Right lobe of liver (tissue), 4 donors: ENCODE data around the gene CYBB.

Source experiments
- CTCF ChIP-seq, 4 donors: fragments of 200-600 bp in 3 of 4; fragments of 450-650 bp in 1 of 4; IDR thresholded peaks; one replicate each; pipeline versions ENCODE4 v1.5.1 to v1.8.0; 2016 to 2022; ENCODE audit warnings: antibody characterized with exemption in 4 of 4, mild to moderate bottlenecking in 2 of 4
- POLR2A ChIP-seq: fragments of 450-650 bp; IDR thresholded peaks from one replicate; pipeline ENCODE4 v1.6.1; 2017; ENCODE audit warnings: antibody characterized with exemption, mild to moderate bottlenecking
- donor health status: DM: no; HTN: no; CAD: no.
- donor health status: DM: no; HTN: no; CAD: no.
- donor health status: DM: no; HTN: yes; CAD: no.

- no peak for TF ChIP-seq CTCF (IDR thresholded peaks at IDR 0.05)
- no peak for TF ChIP-seq POLR2A
Observed at GRCh38 chrX:37781081-37781480, 1.2 kb downstream of the CYBB start.
